ENCODE measurements around the gene DHX58.

GRCh38 chr17:42090964-42091790, 21.3 kb downstream of the DHX58 start:
- TF ChIP-seq EZH2phosphoT487 (IDR thresholded peaks at IDR 0.05; ENCODE audit: borderline replicate concordance) (no peak), CTCF (conservative IDR thresholded peaks at IDR 0.05; ENCODE audit: low read length) (no peak)
